SU-DHL-6 (cell line): ENCODE measurements around the gene USP27X.

ENCODE experiments used
- CTCF ChIP-seq: fragments of 200-600 bp; sonication (generic); IDR thresholded peaks from one replicate; pipeline ENCODE4 v1.5.1; 2017; ENCODE audit warnings: antibody characterized with exemption, mild to moderate bottlenecking, low read length, moderate library complexity; ENCODE audit not compliant: insufficient read depth, poor library complexity, severe bottlenecking
- EZH2phosphoT487 ChIP-seq: fragments of 200-600 bp; sonication (generic), shearing (Covaris generic); conservative IDR thresholded peaks from 2 replicates; pipeline ENCODE4 v1.6.1; 2018; ENCODE audit warnings: mild to moderate bottlenecking, antibody characterized with exemption, low read length, moderate library complexity, mixed read lengths

- TF ChIP-seq CTCF = no peak
- no peak for TF ChIP-seq EZH2phosphoT487
Observed at GRCh38 chrX:49850028-49850427, 29.3 kb upstream of the USP27X start.
